GM18909 (cell line): ENCODE data around the gene SEBOX.

Source experiments
- ATAC-seq: cut with Tn5 transposase; IDR thresholded peaks from one replicate; pipeline ENCODE4 v1.9.1; 2021; ENCODE audit warnings: mild to moderate bottlenecking; ENCODE audit not compliant: unreplicated experiment, poor library complexity

SEBOX gene

GRCh38 chr17:28369684-28370034 lies 4.7 kb upstream of the SEBOX start:
- no peak for ATAC-seq

- ATAC-seq = no peak
Measured at GRCh38 chr17:28368915-28369683, 4.1 kb upstream of the SEBOX start.

GRCh38 chr17:28368306-28368831 lies 3.4 kb upstream of the SEBOX start:
- ATAC-seq = no peak

- no peak for ATAC-seq
Measured at GRCh38 chr17:28367641-28368305, 2.8 kb upstream of the SEBOX start.

- ATAC-seq = no peak
Measured at GRCh38 chr17:28366605-28367004, 1.6 kb upstream of the SEBOX start.

- no peak for ATAC-seq
Measured at GRCh38 chr17:28365487-28365886, 488 bp upstream of the SEBOX start.

GRCh38 chr17:28363776-28364650 lies 986 bp downstream of the SEBOX start:
- ATAC-seq = no peak

- no peak for ATAC-seq
Measured at GRCh38 chr17:28363186-28363585, 1.8 kb downstream of the SEBOX start.

GRCh38 chr17:28357901-28358197 lies 7.2 kb downstream of the SEBOX start:
- no peak for ATAC-seq

- ATAC-seq = peak; percentile 97
Measured at GRCh38 chr17:28357061-28357900, 7.7 kb downstream of the SEBOX start, which contains the start of gene POLDIP2. POLDIP2 (minus strand) TSS chr17:28357527; CDS start chr17:28357448, 79 bp downstream.

- no peak for ATAC-seq
Measured at GRCh38 chr17:28350271-28350670, 14.7 kb downstream of the SEBOX start.

- ATAC-seq = no peak
Measured at GRCh38 chr17:28348979-28349378, 16.0 kb downstream of the SEBOX start.

GRCh38 chr17:28347261-28347891 lies 17.6 kb downstream of the SEBOX start:
- no peak for ATAC-seq

GRCh38 chr17:28346746-28347246 lies 18.2 kb downstream of the SEBOX start:
- no peak for ATAC-seq

GRCh38 chr17:28346199-28346580 lies 18.8 kb downstream of the SEBOX start:
- no peak for ATAC-seq

- ATAC-seq = no peak
Measured at GRCh38 chr17:28345419-28346198, 19.4 kb downstream of the SEBOX start.

- ATAC-seq = no peak
Measured at GRCh38 chr17:28344435-28344901, 20.5 kb downstream of the SEBOX start.

- ATAC-seq = no peak
Measured at GRCh38 chr17:28344011-28344410, 21.0 kb downstream of the SEBOX start.
